ENCODE data around the gene ZNF385D.
"Not testable (repeated sequence)": the region's sequence is repeated elsewhere in the genome, so short reads cannot be mapped to it uniquely, and the experiment has no call there.

Gene ZNF385D

DNA sequence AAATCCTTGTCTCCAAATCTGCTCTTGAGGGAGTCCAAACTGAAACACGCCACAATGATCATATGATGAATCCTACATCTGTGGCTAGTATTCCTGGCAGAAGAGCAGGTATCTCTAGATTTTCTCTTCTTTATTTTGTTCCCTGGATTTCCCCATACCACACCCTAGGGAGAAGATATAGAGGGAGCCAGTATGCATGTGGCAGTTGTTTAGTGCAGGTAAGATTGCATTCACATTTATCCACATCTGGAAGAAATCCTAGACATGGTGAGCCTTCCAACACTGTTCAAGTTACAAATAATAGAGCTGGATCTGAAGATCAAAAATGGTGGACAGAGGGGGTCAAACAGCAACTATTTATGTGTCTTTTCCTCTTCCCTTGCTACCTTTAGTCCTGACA is 316.7 kb downstream of the ZNF385D start:
- no peak for DNase-seq

DNA sequence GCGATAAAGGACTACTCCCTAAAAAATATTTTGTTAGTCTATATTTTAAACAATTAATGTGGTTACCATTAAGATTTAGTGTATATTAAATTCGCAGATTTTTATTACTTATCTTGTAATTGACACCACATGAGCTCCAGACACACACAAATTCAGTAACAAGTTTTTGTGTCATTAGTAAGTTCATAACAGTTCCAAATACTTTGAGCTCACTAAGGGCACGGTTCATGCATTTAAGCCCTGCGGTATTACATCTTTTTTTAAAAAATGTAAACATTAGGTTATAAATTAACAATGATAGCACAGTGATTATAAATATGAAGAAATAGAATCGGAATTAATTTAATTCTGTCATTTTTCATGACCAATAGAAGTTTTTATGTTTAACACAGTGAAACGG is 317.3 kb downstream of the ZNF385D start:
- DNase-seq: no peak

DNA sequence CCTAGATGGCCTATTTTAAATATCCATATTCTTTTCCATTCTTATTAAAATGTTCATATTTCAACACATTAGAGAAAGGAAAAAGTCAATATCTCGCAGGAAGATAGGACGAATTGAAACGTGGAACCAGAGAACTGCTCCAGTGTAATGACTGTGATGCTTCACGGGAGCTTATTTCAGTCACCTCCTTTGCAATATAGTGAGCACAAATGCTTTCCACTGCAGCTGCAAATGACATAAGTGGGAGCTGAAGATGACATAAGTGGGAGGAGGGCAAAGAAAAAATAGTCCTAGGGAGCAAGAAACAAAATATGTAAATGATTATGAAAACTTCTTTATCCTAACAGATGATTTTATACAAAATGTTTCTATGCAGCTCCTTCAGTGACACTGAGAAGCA is 324.1 kb downstream of the ZNF385D start:
- DNase-seq: no peak

GRCh38 chr3:21425715-21426114 is 325.3 kb downstream of the ZNF385D start:
- no peak for DNase-seq

DNA sequence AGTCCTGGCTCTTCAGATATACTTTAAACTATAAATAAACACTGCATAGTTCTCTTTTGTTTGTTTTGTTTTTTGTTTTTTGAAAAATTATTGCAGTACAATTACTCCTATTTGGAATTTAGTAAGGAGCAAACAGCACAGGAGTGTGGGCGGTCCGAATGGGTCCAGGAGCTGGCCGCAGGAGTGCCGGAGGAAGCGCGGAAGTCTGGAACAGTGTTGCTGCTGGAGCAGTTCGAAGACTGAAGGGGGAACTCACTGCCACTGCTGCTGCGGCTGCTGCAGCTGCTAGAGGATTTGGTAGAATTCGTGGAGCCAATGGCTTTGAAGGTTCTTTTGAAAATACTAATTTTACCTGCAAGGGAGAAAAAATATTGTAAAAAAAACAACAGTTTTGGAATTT is 329.9 kb downstream of the ZNF385D start:
- DNase-seq: no peak

GRCh38 chr3:21417991-21418390 is 333.0 kb downstream of the ZNF385D start:
- DNase-seq: no peak

- no peak for DNase-seq
These were observed 336.5 kb downstream of the ZNF385D start for GRCh38 chr3:21414506-21414905.

- DNase-seq: no peak
These were observed 340.0 kb downstream of the ZNF385D start for GRCh38 chr3:21411058-21411457.

GRCh38 chr3:21409401-21409800 is 341.6 kb downstream of the ZNF385D start:
- no peak for DNase-seq

- no peak for DNase-seq
These were observed 343.3 kb downstream of the ZNF385D start for GRCh38 chr3:21407743-21408142.

GRCh38 chr3:21405671-21406667 is 345.0 kb downstream of the ZNF385D start:
- no peak for DNase-seq

DNA sequence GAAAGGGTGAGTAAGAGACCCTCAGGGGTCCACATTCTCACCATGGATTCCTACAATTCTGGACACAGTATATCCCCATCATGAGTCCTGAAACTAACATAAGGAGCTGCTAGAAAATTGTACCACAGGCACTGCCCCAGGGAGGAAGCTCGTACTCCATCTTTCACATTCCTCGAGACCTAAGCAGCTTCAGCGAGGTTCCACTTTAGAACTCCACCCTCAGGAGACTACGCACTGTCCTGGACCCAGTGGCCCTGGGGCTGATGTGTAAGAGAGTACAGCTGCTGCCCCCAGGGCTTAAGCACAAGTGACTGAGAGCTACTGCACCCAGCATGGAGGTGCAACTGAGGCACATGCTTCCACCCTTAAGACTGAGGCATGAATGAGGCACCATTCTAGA is 352.5 kb downstream of the ZNF385D start:
- no peak for DNase-seq

DNA sequence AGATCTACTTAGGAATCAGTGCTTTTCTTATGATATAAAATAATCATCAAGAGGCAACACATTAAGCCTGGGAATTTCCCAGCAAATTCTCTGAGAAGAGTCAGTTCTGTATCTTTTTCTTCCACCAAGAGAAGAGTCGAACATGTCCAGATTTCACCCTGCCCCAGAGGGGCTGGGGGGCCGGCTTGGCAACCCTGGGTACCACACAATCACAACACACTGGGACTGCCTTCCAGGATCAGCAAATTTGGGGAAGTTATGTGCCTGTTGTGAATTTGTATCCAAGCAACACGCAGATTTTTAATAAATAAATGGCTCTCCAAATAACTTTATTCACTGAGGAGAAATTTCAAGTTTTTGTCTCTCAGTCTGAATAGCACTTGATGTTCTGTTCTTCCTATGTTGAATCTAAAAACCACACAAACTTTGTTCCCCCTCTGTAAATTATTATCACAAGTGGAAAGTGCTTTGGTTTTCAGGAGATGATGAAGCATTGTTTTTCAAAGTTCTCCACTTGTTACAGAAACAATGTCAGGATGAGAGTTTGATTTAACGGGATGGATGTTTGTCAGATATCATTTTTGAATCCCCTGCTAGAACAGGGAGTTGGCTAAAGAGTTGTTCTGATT is 357.2 kb downstream of the ZNF385D start:
- no peak for DNase-seq

DNA sequence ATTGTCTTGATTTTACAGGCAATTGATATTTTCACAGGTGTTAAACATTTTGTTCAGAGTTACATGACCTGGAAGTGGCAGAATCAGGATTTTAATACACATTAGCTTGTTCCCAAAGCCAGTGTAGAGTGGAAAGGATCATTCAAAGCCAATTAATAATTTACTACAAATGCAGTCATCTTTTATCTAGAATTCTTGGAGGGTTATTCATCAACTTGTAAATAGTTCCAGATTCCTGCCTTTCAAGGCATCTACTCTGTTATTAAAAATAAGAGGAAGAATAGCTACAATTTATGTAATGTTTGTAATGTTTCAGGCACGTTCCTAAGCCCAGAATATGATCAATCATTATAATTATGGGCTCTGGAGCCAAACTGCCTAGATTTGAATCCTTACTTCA is 358.5 kb downstream of the ZNF385D start:
- DNase-seq: no peak

- no peak for DNase-seq
These were observed 360.2 kb downstream of the ZNF385D start for GRCh38 chr3:21390856-21391255.

GRCh38 chr3:21390136-21390535 is 360.9 kb downstream of the ZNF385D start:
- no peak for DNase-seq

DNA sequence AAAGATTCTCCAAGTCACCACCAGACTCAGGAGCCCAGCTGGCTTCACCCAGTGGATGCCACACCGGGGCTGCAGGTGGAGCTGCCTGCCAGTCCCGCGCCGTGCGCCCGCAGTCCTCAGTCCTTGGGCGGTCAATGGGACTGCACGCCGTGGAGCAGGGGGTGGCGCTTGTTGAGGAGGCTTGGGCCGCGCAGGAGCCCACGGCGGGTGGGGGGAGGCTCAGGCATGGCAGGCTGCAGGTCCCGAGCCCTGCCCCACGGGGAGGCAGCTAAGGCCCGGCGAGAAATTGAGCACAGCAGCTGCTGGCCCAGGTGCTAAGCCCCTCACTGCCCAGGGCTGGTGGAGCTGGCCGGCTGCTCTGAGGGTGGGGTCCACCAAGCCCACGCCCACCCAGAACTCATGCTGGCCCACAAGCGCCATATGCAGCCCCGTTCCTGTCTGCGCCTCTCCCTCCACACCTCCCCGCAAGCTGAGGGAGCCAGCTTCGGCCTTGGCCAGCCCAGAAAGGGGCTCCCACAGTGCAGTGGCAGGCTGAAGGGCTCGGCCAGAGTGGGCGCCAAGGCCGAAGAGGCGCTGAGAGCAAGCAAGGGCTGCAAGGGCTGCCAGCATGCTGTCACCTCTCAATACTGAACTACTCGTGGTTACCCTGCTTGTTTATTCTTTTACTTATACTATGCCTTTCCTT is 363.7 kb downstream of the ZNF385D start:
- DNase-seq: not testable (repeated sequence)

DNA sequence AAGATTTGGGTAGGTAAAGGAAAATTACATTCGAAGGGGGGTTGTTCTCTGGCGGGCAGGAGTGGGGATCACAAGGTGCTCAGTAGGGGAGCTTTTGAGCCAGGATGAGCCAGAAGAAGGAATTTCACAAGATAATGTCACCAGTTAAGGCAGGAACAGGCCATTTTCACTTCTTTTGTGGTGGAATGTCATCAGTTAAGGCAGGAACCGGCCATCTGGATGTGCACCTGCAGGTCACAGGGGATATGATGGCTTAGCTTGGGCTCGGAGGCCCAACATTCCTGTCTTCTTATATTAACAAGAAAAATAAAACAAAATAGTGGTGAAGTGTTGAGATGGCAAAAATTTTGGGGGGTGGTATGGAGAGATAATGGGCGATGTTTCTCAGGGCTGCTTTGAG is 373.0 kb downstream of the ZNF385D start:
- not testable (repeated sequence) for DNase-seq

- DNase-seq: no peak
These were observed 373.8 kb downstream of the ZNF385D start for GRCh38 chr3:21377071-21377769.

GRCh38 chr3:21372316-21372715 is 378.7 kb downstream of the ZNF385D start:
- no peak for DNase-seq
